ENCODE results near the gene DIAPH1.

The DIAPH1 gene

DNA sequence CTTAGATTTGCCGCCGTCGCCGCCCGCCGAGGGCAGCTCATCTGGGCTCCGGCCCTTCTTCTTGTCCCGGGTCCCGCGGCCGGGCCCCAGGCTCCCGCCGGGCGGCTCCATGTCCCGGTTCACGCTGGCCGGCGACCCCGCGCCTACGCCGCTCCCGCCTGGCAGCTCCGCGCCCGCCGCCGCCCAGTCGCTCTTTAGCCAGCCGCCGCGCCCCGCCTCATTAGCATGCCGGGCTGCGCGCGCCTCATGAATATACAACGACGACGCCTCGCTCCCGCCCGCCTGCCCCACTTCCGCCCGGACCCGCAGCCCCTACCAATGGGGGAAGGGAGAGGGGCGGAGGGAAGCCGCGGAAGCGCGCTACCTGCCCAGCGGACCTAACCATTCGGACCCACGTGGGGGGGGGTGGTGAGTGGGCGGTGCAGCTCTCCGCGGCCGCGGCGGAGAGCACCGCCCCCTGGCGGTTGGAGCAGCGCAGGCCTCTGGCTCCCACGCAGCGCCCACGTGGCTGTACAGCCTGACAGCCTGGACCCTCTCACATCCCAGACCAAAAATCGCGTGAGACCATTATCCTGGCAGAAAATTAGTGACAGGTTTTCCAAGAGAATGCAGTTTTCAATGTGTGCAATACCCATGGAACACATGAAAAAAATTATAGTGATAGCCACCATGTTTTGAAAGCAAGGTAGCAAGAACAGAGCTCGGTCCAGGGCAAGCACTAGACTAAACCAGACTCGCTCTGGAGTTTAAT lies at the start of gene DIAPH1:
Gene DIAPH1 (minus strand): TSS at position 197 of the 751 bp plus-strand sequence. CDS start 86 bp downstream, at position 111.
- H3K9me3 ChIP-seq (ENCODE audit: control insufficient read depth, low read length): no peaks in the 10 kb centered on the region
- H3K27me3 ChIP-seq (ENCODE audit: control insufficient read depth, insufficient read depth, low read length): no peaks in the 10 kb centered on the region
- peak within 1 kb of the TSS; percentile 89 for H3K9ac ChIP-seq (ENCODE audit: low read length)
- no peaks in the 10 kb centered on the region for H3K36me3 ChIP-seq (ENCODE audit: control insufficient read depth, insufficient read depth, low read length)
- H3K4me3 ChIP-seq (ENCODE audit: low read length): peak within 1 kb of the TSS; percentile 29
- peaks cover 19% of the 10 kb centered on the region for H3K4me1 ChIP-seq (ENCODE audit: control insufficient read depth, insufficient read depth, low read length)

- Histone ChIP-seq H3K4me1 (ENCODE audit: control insufficient read depth, insufficient read depth, low read length) (peaks cover 5% of the 10 kb centered on the region), H3K4me3 (ENCODE audit: low read length) (no peak overlapping the region), H3K9ac (ENCODE audit: low read length) (no peak overlapping the region), H3K9me3 (ENCODE audit: control insufficient read depth, low read length) (no peaks in the 10 kb centered on the region), H3K27me3 (ENCODE audit: control insufficient read depth, insufficient read depth, low read length) (no peaks in the 10 kb centered on the region), H3K36me3 (ENCODE audit: control insufficient read depth, insufficient read depth, low read length) (no peaks in the 10 kb centered on the region)
Observed at GRCh38 chr5:141665995-141666940, 47.5 kb upstream of the DIAPH1 start.

GRCh38 chr5:141664733-141665461 lies 46.1 kb upstream of the DIAPH1 start:
- no peaks in the 10 kb centered on the region for H3K36me3 ChIP-seq (ENCODE audit: control insufficient read depth, insufficient read depth, low read length)
- no peaks in the 10 kb centered on the region for H3K27me3 ChIP-seq (ENCODE audit: control insufficient read depth, insufficient read depth, low read length)
- no peak overlapping the region for H3K9ac ChIP-seq (ENCODE audit: low read length)
- H3K4me1 ChIP-seq (ENCODE audit: control insufficient read depth, insufficient read depth, low read length): peaks cover 5% of the 10 kb centered on the region
- no peak overlapping the region for H3K4me3 ChIP-seq (ENCODE audit: low read length)
- H3K9me3 ChIP-seq (ENCODE audit: control insufficient read depth, low read length): no peaks in the 10 kb centered on the region

- Histone ChIP-seq H3K4me3 (ENCODE audit: low read length) (no peak overlapping the region), H3K9me3 (ENCODE audit: control insufficient read depth, low read length) (no peaks in the 10 kb centered on the region), H3K36me3 (ENCODE audit: control insufficient read depth, insufficient read depth, low read length) (no peaks in the 10 kb centered on the region), H3K9ac (ENCODE audit: low read length) (no peak overlapping the region), H3K4me1 (ENCODE audit: control insufficient read depth, insufficient read depth, low read length) (peaks cover 5% of the 10 kb centered on the region), H3K27me3 (ENCODE audit: control insufficient read depth, insufficient read depth, low read length) (no peaks in the 10 kb centered on the region)
Observed at GRCh38 chr5:141663506-141663905, 44.7 kb upstream of the DIAPH1 start.

DNA sequence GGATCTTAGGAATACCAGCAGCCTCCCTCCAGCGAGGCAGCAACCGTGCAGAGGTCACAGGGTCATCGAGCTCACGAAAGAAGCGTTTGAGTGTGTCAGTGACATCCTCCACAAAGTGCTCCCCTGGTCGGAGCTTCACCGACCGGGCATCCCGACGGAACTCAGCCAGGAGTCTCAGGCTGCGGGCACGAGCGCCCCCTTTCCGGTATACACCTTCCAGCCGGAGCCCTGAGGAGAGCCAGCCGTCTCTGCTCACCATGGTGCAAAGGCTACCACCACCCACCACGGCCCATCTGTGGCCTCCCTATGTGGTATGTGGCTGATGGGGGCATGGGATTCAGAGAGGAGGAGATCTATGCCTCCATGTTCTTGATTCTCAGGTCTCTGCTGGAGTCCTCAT lies 43.2 kb upstream of the DIAPH1 start:
- no peak overlapping the region for H3K4me3 ChIP-seq (ENCODE audit: low read length)
- H3K27me3 ChIP-seq (ENCODE audit: control insufficient read depth, insufficient read depth, low read length): no peaks in the 10 kb centered on the region
- no peaks in the 10 kb centered on the region for H3K36me3 ChIP-seq (ENCODE audit: control insufficient read depth, insufficient read depth, low read length)
- no peaks in the 10 kb centered on the region for H3K9me3 ChIP-seq (ENCODE audit: control insufficient read depth, low read length)
- no peak overlapping the region for H3K9ac ChIP-seq (ENCODE audit: low read length)
- H3K4me1 ChIP-seq (ENCODE audit: control insufficient read depth, insufficient read depth, low read length): peaks cover 5% of the 10 kb centered on the region

- H3K9me3 ChIP-seq (ENCODE audit: control insufficient read depth, low read length): no peaks in the 10 kb centered on the region
- H3K36me3 ChIP-seq (ENCODE audit: control insufficient read depth, insufficient read depth, low read length): no peaks in the 10 kb centered on the region
- no peaks in the 10 kb centered on the region for H3K4me1 ChIP-seq (ENCODE audit: control insufficient read depth, insufficient read depth, low read length)
- no peaks in the 10 kb centered on the region for H3K27me3 ChIP-seq (ENCODE audit: control insufficient read depth, insufficient read depth, low read length)
- no peak overlapping the region for H3K4me3 ChIP-seq (ENCODE audit: low read length)
- H3K9ac ChIP-seq (ENCODE audit: low read length): no peak overlapping the region
Observed at GRCh38 chr5:141657937-141658545, 39.2 kb upstream of the DIAPH1 start.

GRCh38 chr5:141657404-141657803 lies 38.6 kb upstream of the DIAPH1 start:
- H3K9ac ChIP-seq (ENCODE audit: low read length): no peak overlapping the region
- no peaks in the 10 kb centered on the region for H3K4me1 ChIP-seq (ENCODE audit: control insufficient read depth, insufficient read depth, low read length)
- no peaks in the 10 kb centered on the region for H3K27me3 ChIP-seq (ENCODE audit: control insufficient read depth, insufficient read depth, low read length)
- no peak overlapping the region for H3K4me3 ChIP-seq (ENCODE audit: low read length)
- no peaks in the 10 kb centered on the region for H3K36me3 ChIP-seq (ENCODE audit: control insufficient read depth, insufficient read depth, low read length)
- no peaks in the 10 kb centered on the region for H3K9me3 ChIP-seq (ENCODE audit: control insufficient read depth, low read length)

DNA sequence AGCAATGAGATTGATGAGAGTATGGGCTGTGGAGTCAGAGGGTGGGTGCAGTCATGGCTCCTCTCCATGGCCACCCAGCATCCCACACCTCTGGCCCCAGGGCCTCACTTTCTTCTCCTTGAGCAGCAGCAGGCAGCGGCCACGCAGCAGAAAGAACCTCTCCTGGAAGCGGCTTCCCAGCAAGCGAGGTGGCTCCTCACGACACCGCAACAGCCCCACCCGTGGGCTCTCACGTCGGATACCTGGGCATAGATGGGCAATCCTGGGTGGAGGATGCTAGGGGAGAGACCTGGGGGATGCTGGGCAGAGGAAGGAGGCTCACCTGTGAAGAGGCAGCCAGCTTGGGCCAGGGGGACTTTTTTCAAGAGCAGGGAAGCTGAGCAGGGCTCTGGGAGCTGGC lies 37.6 kb upstream of the DIAPH1 start:
- peaks cover 4% of the 10 kb centered on the region for H3K4me1 ChIP-seq (ENCODE audit: control insufficient read depth, insufficient read depth, low read length)
- H3K36me3 ChIP-seq (ENCODE audit: control insufficient read depth, insufficient read depth, low read length): no peaks in the 10 kb centered on the region
- no peaks in the 10 kb centered on the region for H3K9me3 ChIP-seq (ENCODE audit: control insufficient read depth, low read length)
- H3K27me3 ChIP-seq (ENCODE audit: control insufficient read depth, insufficient read depth, low read length): no peaks in the 10 kb centered on the region
- no peak overlapping the region for H3K4me3 ChIP-seq (ENCODE audit: low read length)
- H3K9ac ChIP-seq (ENCODE audit: low read length): no peak overlapping the region

GRCh38 chr5:141655020-141655419 lies 36.2 kb upstream of the DIAPH1 start:
- Histone ChIP-seq H3K4me1 (ENCODE audit: control insufficient read depth, insufficient read depth, low read length) (peaks cover 12% of the 10 kb centered on the region), H3K9me3 (ENCODE audit: control insufficient read depth, low read length) (no peaks in the 10 kb centered on the region), H3K9ac (ENCODE audit: low read length) (no peak overlapping the region), H3K36me3 (ENCODE audit: control insufficient read depth, insufficient read depth, low read length) (no peaks in the 10 kb centered on the region), H3K4me3 (ENCODE audit: low read length) (no peak overlapping the region), H3K27me3 (ENCODE audit: control insufficient read depth, insufficient read depth, low read length) (no peaks in the 10 kb centered on the region)

GRCh38 chr5:141654298-141654697 lies 35.5 kb upstream of the DIAPH1 start:
- peaks cover 12% of the 10 kb centered on the region for H3K4me1 ChIP-seq (ENCODE audit: control insufficient read depth, insufficient read depth, low read length)
- no peaks in the 10 kb centered on the region for H3K27me3 ChIP-seq (ENCODE audit: control insufficient read depth, insufficient read depth, low read length)
- no peaks in the 10 kb centered on the region for H3K9me3 ChIP-seq (ENCODE audit: control insufficient read depth, low read length)
- H3K4me3 ChIP-seq (ENCODE audit: low read length): no peak overlapping the region
- no peaks in the 10 kb centered on the region for H3K36me3 ChIP-seq (ENCODE audit: control insufficient read depth, insufficient read depth, low read length)
- no peak overlapping the region for H3K9ac ChIP-seq (ENCODE audit: low read length)

DNA sequence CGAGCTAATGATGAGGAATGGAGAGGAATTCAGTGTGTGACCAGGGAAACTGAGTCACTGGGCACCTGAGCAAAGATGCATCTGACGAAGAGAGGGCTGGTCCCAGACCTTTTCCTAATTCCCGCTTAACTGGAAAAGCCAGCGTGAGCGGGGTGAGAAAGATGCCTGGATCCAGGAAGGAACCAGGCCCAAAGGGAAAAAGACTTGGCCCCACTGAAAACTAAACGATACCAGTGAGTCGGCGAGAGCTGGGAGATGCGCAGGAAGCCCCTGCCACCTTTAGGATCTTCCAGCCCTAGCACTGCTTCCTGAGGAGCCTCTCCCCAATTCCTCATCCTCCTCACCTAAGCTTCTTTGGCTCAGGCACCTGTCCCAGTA lies 32.9 kb upstream of the DIAPH1 start:
- peak overlapping the region; percentile 62 for H3K4me3 ChIP-seq (ENCODE audit: low read length)
- H3K9ac ChIP-seq (ENCODE audit: low read length): peak overlapping the region; percentile 74

More for the DNA sequence above, 32.9 kb upstream of the DIAPH1 start:
- no peaks in the 10 kb centered on the region for H3K27me3 ChIP-seq (ENCODE audit: control insufficient read depth, insufficient read depth, low read length)
- no peaks in the 10 kb centered on the region for H3K9me3 ChIP-seq (ENCODE audit: control insufficient read depth, low read length)
- no peaks in the 10 kb centered on the region for H3K36me3 ChIP-seq (ENCODE audit: control insufficient read depth, insufficient read depth, low read length)
- peaks cover 12% of the 10 kb centered on the region for H3K4me1 ChIP-seq (ENCODE audit: control insufficient read depth, insufficient read depth, low read length)

Measured in mucosa of stomach (tissue), 1 donor.